ENCODE data around the gene EEA1.

GRCh38 chr12:92943482-92944250 lies 14.6 kb upstream of the EEA1 start:
- TF ChIP-seq, protein P1, sequence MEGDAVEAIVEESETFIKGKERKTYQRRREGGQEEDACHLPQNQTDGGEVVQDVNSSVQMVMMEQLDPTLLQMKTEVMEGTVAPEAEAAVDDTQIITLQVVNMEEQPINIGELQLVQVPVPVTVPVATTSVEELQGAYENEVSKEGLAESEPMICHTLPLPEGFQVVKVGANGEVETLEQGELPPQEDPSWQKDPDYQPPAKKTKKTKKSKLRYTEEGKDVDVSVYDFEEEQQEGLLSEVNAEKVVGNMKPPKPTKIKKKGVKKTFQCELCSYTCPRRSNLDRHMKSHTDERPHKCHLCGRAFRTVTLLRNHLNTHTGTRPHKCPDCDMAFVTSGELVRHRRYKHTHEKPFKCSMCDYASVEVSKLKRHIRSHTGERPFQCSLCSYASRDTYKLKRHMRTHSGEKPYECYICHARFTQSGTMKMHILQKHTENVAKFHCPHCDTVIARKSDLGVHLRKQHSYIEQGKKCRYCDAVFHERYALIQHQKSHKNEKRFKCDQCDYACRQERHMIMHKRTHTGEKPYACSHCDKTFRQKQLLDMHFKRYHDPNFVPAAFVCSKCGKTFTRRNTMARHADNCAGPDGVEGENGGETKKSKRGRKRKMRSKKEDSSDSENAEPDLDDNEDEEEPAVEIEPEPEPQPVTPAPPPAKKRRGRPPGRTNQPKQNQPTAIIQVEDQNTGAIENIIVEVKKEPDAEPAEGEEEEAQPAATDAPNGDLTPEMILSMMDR (IDR thresholded peaks at IDR 0.05; ENCODE audit: poor library complexity, severe bottlenecking) = no peak
- TF ChIP-seq REST (IDR thresholded peaks at IDR 0.05; ENCODE audit: borderline replicate concordance) (no peak), EP300 (conservative IDR thresholded peaks at IDR 0.05; ENCODE audit: poor library complexity, severe bottlenecking) (no peak), POLR2AphosphoS5 (IDR thresholded peaks at IDR 0.05) (no peak), TAF1 (IDR thresholded peaks at IDR 0.05; ENCODE audit: low read depth) (no peak), MXI1 (conservative IDR thresholded peaks at IDR 0.05; ENCODE audit: poor library complexity, severe bottlenecking) (no peak), EZH2 (IDR thresholded peaks at IDR 0.05; ENCODE audit: borderline replicate concordance, insufficient read depth, low read length, poor library complexity, severe bottlenecking) (no peak), SMC3 (conservative IDR thresholded peaks at IDR 0.05; ENCODE audit: poor library complexity) (no peak)

Measured in neural cell (in vitro differentiated cells).